IMR-90 (cell line): ENCODE measurements around the gene FAIM2. TPM values are rescaled to one million over a fixed set of nuclear protein-coding genes. Genes with fewer than 3 reads are reported as not detected.

ENCODE experiments used
- ATAC-seq: fragments of 200-7000 bp; cut with Tn5 transposase; 2 replicates; pipeline ENCODE4 v1.9.1; 2020; ENCODE audit warnings: low read depth, mild to moderate bottlenecking, moderate library complexity
- BruUV-seq: library from RNA; stranded (reverse); fragments of 400-500 nt; replicated peaks from 2 replicates; lab custom pipeline; 2021; lab: Mats Ljungman, UMichigan
- CTCF ChIA-PET: fragments of 300-600 bp; formaldehyde crosslinking; extraction: SDS; loops from one replicate; lab custom pipeline; 2021; ENCODE audit warnings: antibody characterized with exemption; lab: Yijun Ruan, JAX
- POLR2A ChIA-PET: fragments of 300-600 bp; sonication (Branson Sonifier 250); formaldehyde crosslinking; loops from one replicate; lab custom pipeline; 2022; ENCODE audit warnings: antibody characterized with exemption; ENCODE audit not compliant: unreplicated experiment; lab: Charles Lee
- DNase-seq: peaks from one replicate; pipeline ENCODE4 v3.0.0; 2013
- H2AFZ ChIP-seq: replicated peaks from 2 replicates; pipeline ENCODE3; 2013; ENCODE audit warnings: low read length, mild to moderate bottlenecking; ENCODE audit not compliant: poor library complexity
- H2AK5ac ChIP-seq: 2 replicates; pipeline ENCODE4 v1.6.1; 2013; ENCODE audit warnings: low read depth, low read length, inconsistent platforms
- H2AK9ac ChIP-seq: replicated peaks from 2 replicates; pipeline ENCODE3; 2013; ENCODE audit warnings: mild to moderate bottlenecking, low read depth, low read length, moderate library complexity; ENCODE audit not compliant: poor library complexity
- H2BK120ac ChIP-seq: 2 replicates; pipeline ENCODE4 v1.6.1; 2013; ENCODE audit warnings: low read depth, low read length, inconsistent platforms
- H2BK15ac ChIP-seq: 3 replicates; pipeline ENCODE4 v1.6.1; 2013; ENCODE audit warnings: low read depth, low read length, inconsistent platforms
- H2BK20ac ChIP-seq: 2 replicates; pipeline ENCODE4 v1.6.1; 2013; ENCODE audit warnings: low read depth, mild to moderate bottlenecking, inconsistent platforms, low read length, moderate library complexity
- H2BK5ac ChIP-seq: 2 replicates; pipeline ENCODE4 v1.6.1; 2013; ENCODE audit warnings: mild to moderate bottlenecking, low read depth, low read length, inconsistent platforms; ENCODE audit not compliant: poor library complexity, severe bottlenecking
- H3K14ac ChIP-seq: replicated peaks from 2 replicates; pipeline ENCODE4 v1.6.1; 2013; ENCODE audit warnings: low read depth, low read length, inconsistent platforms
- H3K18ac ChIP-seq: 2 replicates; pipeline ENCODE4 v1.6.1; 2013; ENCODE audit warnings: low read depth, low read length, control low read depth
- H3K23ac ChIP-seq: 2 replicates; pipeline ENCODE4 v1.6.1; 2013; ENCODE audit warnings: low read depth, low read length, inconsistent platforms
- H3K27ac ChIP-seq: 2 replicates; pipeline ENCODE4 v1.5.1; 2013; ENCODE audit warnings: mild to moderate bottlenecking, control low read depth, low read length; ENCODE audit not compliant: insufficient read depth
- H3K27me3 ChIP-seq: 2 replicates; pipeline ENCODE4 v1.6.1; 2013; ENCODE audit warnings: low read length; ENCODE audit not compliant: control insufficient read depth, insufficient read depth
- H3K36me3 ChIP-seq: 2 replicates; pipeline ENCODE4 v1.6.1; 2013; ENCODE audit warnings: low read length, mixed read lengths; ENCODE audit not compliant: control insufficient read depth, insufficient read depth
- H3K4ac ChIP-seq: 2 replicates; pipeline ENCODE4 v1.6.1; 2013; ENCODE audit warnings: low read depth, low read length, inconsistent platforms
- H3K4me1 ChIP-seq: 2 replicates; pipeline ENCODE4 v1.6.1; 2013; ENCODE audit warnings: low read length, mixed read lengths; ENCODE audit not compliant: control insufficient read depth, insufficient read depth
- H3K4me2 ChIP-seq: 2 replicates; pipeline ENCODE4 v1.6.1; 2013; ENCODE audit warnings: low read depth, mild to moderate bottlenecking, control low read depth, low read length, moderate library complexity
- H3K4me3 ChIP-seq: 2 replicates; pipeline ENCODE4 v1.5.1; 2013; ENCODE audit warnings: low read depth, mild to moderate bottlenecking, control low read depth, low read length, moderate library complexity; ENCODE audit not compliant: insufficient read depth
- H3K56ac ChIP-seq: 2 replicates; pipeline ENCODE4 v1.6.1; 2013; ENCODE audit warnings: low read length, inconsistent platforms; ENCODE audit not compliant: insufficient read depth; ENCODE audit errors: extremely low read depth
- H3K79me1 ChIP-seq, 2 experiments: 2 replicates each; pipeline ENCODE4 v1.6.1; 2013; ENCODE audit warnings: low read length in 2 of 2, inconsistent platforms in 1 of 2, low read depth in 1 of 2
- H3K9ac ChIP-seq: 2 replicates; pipeline ENCODE4 v1.6.1; 2013; ENCODE audit warnings: low read depth, low read length, control low read depth
- H3K9me1 ChIP-seq: 2 replicates; pipeline ENCODE4 v1.6.1; 2013; ENCODE audit warnings: low read length, inconsistent platforms; ENCODE audit not compliant: insufficient read depth
- H3K9me3 ChIP-seq: 2 replicates; pipeline ENCODE4 v1.6.1; 2013; ENCODE audit warnings: low read length; ENCODE audit not compliant: control insufficient read depth, insufficient read depth
- H4K20me1 ChIP-seq: 2 replicates; pipeline ENCODE4 v1.6.1; 2013; ENCODE audit warnings: low read length, inconsistent platforms; ENCODE audit not compliant: insufficient read depth
- H4K5ac ChIP-seq: 2 replicates; pipeline ENCODE4 v1.6.1; 2013; ENCODE audit warnings: mild to moderate bottlenecking, low read depth, low read length, control low read depth
- H4K8ac ChIP-seq, 2 experiments: 2 replicates each; pipeline ENCODE4 v1.6.1; 2013; ENCODE audit warnings: low read depth in 2 of 2, low read length in 2 of 2, control low read depth in 1 of 2, inconsistent platforms in 1 of 2
- H4K91ac ChIP-seq: 2 replicates; pipeline ENCODE4 v1.6.1; 2013; ENCODE audit warnings: low read depth, low read length, inconsistent platforms; ENCODE audit not compliant: insufficient read depth
- MAFK ChIP-seq: IDR thresholded peaks from 2 replicates; pipeline ENCODE4 v1.6.1; 2012; ENCODE audit warnings: low read depth, low read length, improper control_type of control experiment
- MAZ ChIP-seq: IDR thresholded peaks from 2 replicates; pipeline ENCODE4 v1.6.1; 2012; ENCODE audit warnings: low read depth, mild to moderate bottlenecking, low read length, improper control_type of control experiment, moderate library complexity, borderline replicate concordance
- RCOR1 ChIP-seq: IDR thresholded peaks from 2 replicates; pipeline ENCODE4 v1.6.1; 2012; ENCODE audit warnings: mild to moderate bottlenecking, low read length, improper control_type of control experiment; ENCODE audit not compliant: insufficient replicate concordance
- RFX5 ChIP-seq: IDR thresholded peaks from 2 replicates; pipeline ENCODE4 v1.8.0; 2012; ENCODE audit warnings: low read depth, mild to moderate bottlenecking, low read length, moderate library complexity
- SMC3 ChIP-seq: fragments of 150-350 bp; IDR thresholded peaks from 2 replicates; pipeline ENCODE4 v1.6.1; 2016; ENCODE audit warnings: low read depth, mild to moderate bottlenecking, antibody characterized with exemption, low read length, moderate library complexity
- WGBS, 2 experiments: methylation state at CpG; one replicate each; pipeline versions ENCODE4 v1.1.5 to v1.1.7; 2013; ENCODE audit warnings: missing lambda C conversion rate in 2 of 2; ENCODE audit not compliant: insufficient read length in 1 of 2; ENCODE audit errors: extremely low coverage in 2 of 2; 5-methylcytosine and 5-hydroxymethylcytosine counted together
- dilution Hi-C: fragments of 300-500 bp; cut with HindIII; formaldehyde crosslinking; loops from one replicate; pipeline ENCODE4 v1.14.3; 2018; ENCODE audit warnings: low sequenced_read_pairs; ENCODE audit not compliant: unreplicated experiment
- in situ Hi-C: fragments of 300-500 bp; cut with MboI; formaldehyde crosslinking; loops from 3 replicates; pipeline ENCODE4 v1.14.3; 2019; ENCODE audit warnings: low sequenced_read_pairs, inconsistent platforms, mixed read lengths
- intact Hi-C: fragments of 100-400 bp; cut with micrococcal nuclease; formaldehyde crosslinking; loops from 2 replicates; pipeline ENCODE4 v1.10.0; 2022
- polyA plus RNA-seq, 3 experiments: library from polyadenylated mRNA; depleted of rRNA; stranded (reverse); fragments of >200 nt; gene quantifications; 2 replicates each; pipeline ENCODE4 v1.2.3, GENCODE V29; 2012; ENCODE audit warnings: low replicate concordance in 1 of 3
- total RNA-seq: library from RNA; depleted of rRNA; stranded (reverse); fragments of >200 nt; gene quantifications from 2 replicates; pipeline ENCODE4 v1.2.3, GENCODE V29; 2012

Gene FAIM2
- total and polyA plus RNA-seq, 2 of the 4 experiments (the other 2 are of a cell fraction): 0.72 to 5.3 TPM

- intact Hi-C loops (no loop called here), in situ Hi-C loops (no loop called here), dilution Hi-C loops (no loop called here)
- Histone ChIP-seq H3K4me1 (peaks cover 18% of the 10 kb centered on the region), H3K9me1 (no peaks in the 10 kb centered on the region; the same call in 1 of the 2 replicates), H2BK5ac (no peak overlapping the region), H3K18ac (no peak overlapping the region), H4K20me1 (0 out of 2 replicates have a peak, but pooled peaks cover 4% of the 10 kb centered on the region), H3K9me3 (no peaks in the 10 kb centered on the region), H2BK20ac (no peak overlapping the region), H3K56ac (no peak overlapping the region), H3K4me2 (no peak overlapping the region), H3K79me1 (no peaks in the 10 kb centered on the region), H4K91ac (no peak overlapping the region), H3K36me3 (no peaks in the 10 kb centered on the region), H2BK15ac (no peak overlapping the region), H3K4me3 (no peak overlapping the region), H4K5ac (no peak overlapping the region), H3K27ac (no peak overlapping the region), H3K4ac (no peak overlapping the region), H4K8ac (no peak overlapping the region), H3K23ac (no peak overlapping the region; the same call in 1 of the 2 replicates), H2AFZ (no peak overlapping the region), H3K27me3 (peaks cover 13% of the 10 kb centered on the region), H2AK5ac (no peak overlapping the region), H3K9ac (no peak overlapping the region), H2AK9ac (peak overlapping the region; percentile 51), H3K14ac (no peak overlapping the region), H2BK120ac (no peak overlapping the region)
- no TSS peak for BruUV-seq
- DNase-seq (peak; percentile 42), ATAC-seq (no peak)
- TF ChIP-seq SMC3 (no peak), MAFK (peak; percentile 67), MAZ (no peak), RFX5 (no peak), RCOR1 (no peak)
- ChIA-PET POLR2A (no interaction called here), CTCF (no interaction called here)
- WGBS, 2 experiments: no CpG with 5 or more reads among the region's 3 CpGs
Measured at GRCh38 chr12:49873361-49873934, 30.3 kb downstream of the FAIM2 start.
